Measurements from ENCODE around the gene ANKRD12. TPM values are rescaled to one million over a fixed set of nuclear protein-coding genes. Genes with fewer than 3 reads are reported as not detected.

The ANKRD12 gene
- total RNA-seq, 1 donor: 66.2 TPM

DNA sequence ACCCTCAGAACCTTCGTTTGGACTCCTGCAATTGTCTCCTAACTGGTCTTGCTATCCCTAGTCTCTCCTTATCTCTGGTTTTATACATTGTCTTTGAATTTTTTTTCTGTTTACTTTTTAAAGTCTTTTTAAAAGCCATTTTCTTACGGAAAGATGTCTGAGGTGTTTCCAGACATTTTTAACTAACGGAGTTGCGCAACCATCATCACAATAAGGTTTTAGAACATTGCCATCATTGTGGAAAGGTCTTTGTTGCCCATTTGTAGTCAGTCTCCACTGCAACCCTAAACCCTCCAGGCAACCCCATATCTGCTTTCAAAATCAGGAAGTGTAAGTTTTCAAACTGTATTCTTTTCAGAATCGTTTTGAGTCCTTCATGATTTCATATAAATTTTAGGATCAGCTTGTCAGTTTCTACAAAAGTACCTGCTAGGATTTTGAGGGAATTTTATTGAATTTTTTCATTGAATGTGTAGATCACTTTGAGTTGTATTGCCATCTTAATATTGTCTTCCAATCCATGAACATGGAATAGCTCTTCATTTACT, 46.3 kb downstream of the ANKRD12 start:
- H3K4me3 ChIP-seq (ENCODE audit: low read depth, low read length): no peak overlapping the region
- TF ChIP-seq, protein P1, sequence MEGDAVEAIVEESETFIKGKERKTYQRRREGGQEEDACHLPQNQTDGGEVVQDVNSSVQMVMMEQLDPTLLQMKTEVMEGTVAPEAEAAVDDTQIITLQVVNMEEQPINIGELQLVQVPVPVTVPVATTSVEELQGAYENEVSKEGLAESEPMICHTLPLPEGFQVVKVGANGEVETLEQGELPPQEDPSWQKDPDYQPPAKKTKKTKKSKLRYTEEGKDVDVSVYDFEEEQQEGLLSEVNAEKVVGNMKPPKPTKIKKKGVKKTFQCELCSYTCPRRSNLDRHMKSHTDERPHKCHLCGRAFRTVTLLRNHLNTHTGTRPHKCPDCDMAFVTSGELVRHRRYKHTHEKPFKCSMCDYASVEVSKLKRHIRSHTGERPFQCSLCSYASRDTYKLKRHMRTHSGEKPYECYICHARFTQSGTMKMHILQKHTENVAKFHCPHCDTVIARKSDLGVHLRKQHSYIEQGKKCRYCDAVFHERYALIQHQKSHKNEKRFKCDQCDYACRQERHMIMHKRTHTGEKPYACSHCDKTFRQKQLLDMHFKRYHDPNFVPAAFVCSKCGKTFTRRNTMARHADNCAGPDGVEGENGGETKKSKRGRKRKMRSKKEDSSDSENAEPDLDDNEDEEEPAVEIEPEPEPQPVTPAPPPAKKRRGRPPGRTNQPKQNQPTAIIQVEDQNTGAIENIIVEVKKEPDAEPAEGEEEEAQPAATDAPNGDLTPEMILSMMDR (IDR thresholded peaks at IDR 0.05; ENCODE audit: insufficient read depth, low read length): no peak
- no peak for DNase-seq (ENCODE audit: low read depth)

DNA sequence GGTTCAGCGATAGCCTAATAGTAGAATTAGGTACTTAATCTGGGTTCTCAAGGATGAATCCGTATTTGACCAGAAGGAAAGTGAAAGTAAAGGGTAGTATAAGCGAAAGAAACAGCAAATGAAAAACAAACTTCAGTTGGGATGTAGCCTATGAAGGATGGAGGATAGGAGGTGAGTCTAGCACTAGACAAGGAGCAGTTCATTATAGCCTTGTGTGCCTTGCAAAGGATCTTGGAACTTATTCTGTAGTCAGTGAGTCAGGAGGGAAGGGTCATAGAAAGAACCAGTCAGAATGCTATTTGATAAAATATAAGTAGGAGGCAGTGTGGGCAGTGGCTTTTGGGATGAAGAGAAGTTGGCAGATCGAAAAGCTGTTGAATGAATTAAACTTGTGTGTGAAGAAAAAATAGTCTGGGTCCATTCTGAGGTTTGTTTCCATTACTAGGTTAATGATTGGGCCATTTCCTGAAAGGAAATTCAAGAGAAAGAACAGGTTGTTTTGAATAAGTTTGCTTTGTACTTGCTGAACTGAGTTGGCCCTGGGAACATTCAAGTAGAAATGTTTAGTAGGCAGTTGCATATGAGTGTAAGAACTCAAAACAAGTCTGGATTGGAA, 48.5 kb downstream of the ANKRD12 start:
- DNase-seq (ENCODE audit: low read depth): no peak
- H3K4me3 ChIP-seq (ENCODE audit: low read depth, low read length): no peak overlapping the region
- TF ChIP-seq, protein P1 (IDR thresholded peaks at IDR 0.05; ENCODE audit: insufficient read depth, low read length): no peak

GRCh38 chr18:9188359-9189231, 52.0 kb downstream of the ANKRD12 start:
- TF ChIP-seq, protein P1 (IDR thresholded peaks at IDR 0.05; ENCODE audit: insufficient read depth, low read length): no peak
- DNase-seq (ENCODE audit: low read depth): no peak
- H3K4me3 ChIP-seq (ENCODE audit: low read depth, low read length): no peak overlapping the region

DNA sequence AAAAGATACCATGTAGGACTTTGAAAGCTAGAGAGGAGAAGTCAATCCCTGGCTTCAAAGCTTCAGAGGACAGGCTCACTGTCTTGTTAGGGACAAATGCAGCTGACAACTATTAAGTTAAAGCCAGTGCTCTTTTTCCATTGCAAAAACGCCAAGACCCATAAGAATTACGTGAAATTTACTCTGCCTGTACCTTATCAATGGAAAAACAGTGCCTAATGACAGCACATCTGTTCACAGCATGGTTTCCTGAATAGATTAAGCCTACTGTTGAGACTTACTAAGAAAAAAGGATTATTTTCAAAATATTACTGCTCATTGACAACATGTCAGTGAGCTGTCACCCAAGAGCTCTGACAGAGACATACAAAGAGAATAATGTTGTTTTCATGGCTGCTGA, 52.9 kb downstream of the ANKRD12 start:
- H3K4me3 ChIP-seq (ENCODE audit: low read depth, low read length): no peak overlapping the region
- DNase-seq (ENCODE audit: low read depth): no peak
- TF ChIP-seq, protein P1 (IDR thresholded peaks at IDR 0.05; ENCODE audit: insufficient read depth, low read length): no peak

DNA sequence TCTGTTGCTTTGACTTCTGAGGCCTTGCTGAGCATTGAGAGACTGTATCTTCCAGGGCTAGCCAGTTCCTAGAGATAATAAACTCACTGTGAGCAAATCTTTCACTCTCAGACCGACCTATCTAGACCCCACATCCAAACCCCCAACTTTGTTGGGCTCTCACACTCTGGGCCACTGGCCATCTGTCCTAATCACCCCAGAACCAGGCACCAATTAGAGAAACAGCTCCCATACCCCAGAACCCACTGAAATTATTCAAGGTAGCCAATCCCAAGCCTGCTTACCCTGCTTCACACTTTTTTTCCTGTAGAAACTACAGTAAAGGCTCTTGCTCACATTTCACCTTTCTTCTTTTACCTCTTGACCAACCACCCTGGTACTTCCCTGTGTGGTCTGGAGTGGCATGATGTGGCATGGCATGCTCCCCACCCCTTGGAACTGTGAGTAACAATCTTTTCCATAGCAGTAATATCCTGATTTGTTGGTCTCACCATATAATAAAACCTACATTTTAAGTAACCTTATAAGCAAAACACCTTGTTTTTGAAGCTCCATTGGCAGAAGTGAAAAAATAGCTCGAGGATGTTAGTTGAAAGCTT, 55.2 kb downstream of the ANKRD12 start:
- TF ChIP-seq, protein P1 (IDR thresholded peaks at IDR 0.05; ENCODE audit: insufficient read depth, low read length): no peak
- H3K4me3 ChIP-seq (ENCODE audit: low read depth, low read length): no peak overlapping the region
- DNase-seq (ENCODE audit: low read depth): no peak

- TF ChIP-seq, protein P1 (IDR thresholded peaks at IDR 0.05; ENCODE audit: insufficient read depth, low read length): no peak
- no peak overlapping the region for H3K4me3 ChIP-seq (ENCODE audit: low read depth, low read length)
- DNase-seq (ENCODE audit: low read depth): no peak
Observed at GRCh38 chr18:9193031-9193430, 56.5 kb downstream of the ANKRD12 start.

Data from fibroblast of the aortic adventitia (primary cell).